H1 (cell line): ENCODE results near the gene TNFAIP1. TPM values are rescaled to one million over a fixed set of nuclear protein-coding genes. Genes with fewer than 3 reads are reported as not detected.

Experiments used
- CTCF ChIA-PET: fragments of 300-600 bp; sonication (Branson Sonifier 250); formaldehyde crosslinking; loops from one replicate; lab custom pipeline; 2021; ENCODE audit not compliant: partially characterized antibody; lab: Charles Lee
- POLR2A ChIA-PET: fragments of 300-600 bp; sonication (Branson Sonifier 250); formaldehyde crosslinking; loops from one replicate; lab custom pipeline; 2021; ENCODE audit warnings: inconsistent platforms; ENCODE audit not compliant: partially characterized antibody; lab: Charles Lee
- DNase-seq, 2 experiments: peaks; one replicate each; pipeline versions ENCODE4 v3.0.0 to v3.0.0-alpha.2; 2010 to 2022; ENCODE audit warnings: low spot score in 2 of 2, low read depth in 1 of 2, mixed read lengths in 1 of 2
- FAIRE-seq: peaks from 2 replicates; lab custom pipeline; 2011; peaks lifted over from hg19 to GRCh38; lab: Jason Lieb, UNC
- H2AFZ ChIP-seq: 2 replicates; pipeline ENCODE4 v1.8.1; 2012; ENCODE audit warnings: low read length, inconsistent platforms
- H2AK5ac ChIP-seq: 2 replicates; pipeline ENCODE4 v1.6.1; 2013; ENCODE audit warnings: low read depth, low read length
- H2BK120ac ChIP-seq: replicated peaks from 2 replicates; pipeline ENCODE3; 2013; ENCODE audit warnings: low read depth, low read length, inconsistent platforms
- H2BK12ac ChIP-seq: 2 replicates; pipeline ENCODE4 v1.6.1; 2013; ENCODE audit warnings: low read depth, low read length
- H2BK15ac ChIP-seq: 2 replicates; pipeline ENCODE4 v1.6.1; 2013; ENCODE audit warnings: low read length
- H2BK20ac ChIP-seq: 2 replicates; pipeline ENCODE4 v1.6.1; 2013; ENCODE audit warnings: low read length
- H2BK5ac ChIP-seq: 2 replicates; pipeline ENCODE4 v1.6.1; 2013; ENCODE audit warnings: low read depth, low read length
- H3K14ac ChIP-seq: 2 replicates; pipeline ENCODE4 v1.6.1; 2013; ENCODE audit warnings: inconsistent platforms; ENCODE audit not compliant: insufficient read length
- H3K18ac ChIP-seq: 2 replicates; pipeline ENCODE4 v1.6.1; 2013; ENCODE audit warnings: low read length; ENCODE audit errors: extremely low read depth
- H3K23ac ChIP-seq: 2 replicates; pipeline ENCODE4 v1.6.1; 2013; ENCODE audit warnings: inconsistent platforms; ENCODE audit not compliant: insufficient read length
- H3K23me2 ChIP-seq: 2 replicates; pipeline ENCODE4 v1.6.1; 2013; ENCODE audit warnings: low read depth, low read length
- H3K27ac ChIP-seq: 2 replicates; pipeline ENCODE4 v1.6.1; 2011; ENCODE audit warnings: low read depth, low read length, inconsistent platforms
- H3K27me3 ChIP-seq, 4 experiments: replicated peaks in 1 of 4; 1 replicate in 1 of 4; 2 replicates in 3 of 4; pipeline versions ENCODE4 v1.6.1 to v1.8.1; 2011 to 2013; ENCODE audit warnings: low read length in 3 of 4, mild to moderate bottlenecking in 3 of 4, inconsistent platforms in 2 of 4, mixed read lengths in 2 of 4, moderate library complexity in 1 of 4; ENCODE audit not compliant: control insufficient read depth in 3 of 4, insufficient read depth in 3 of 4; ENCODE audit errors: extremely low read depth in 1 of 4
- H3K36me3 ChIP-seq, 4 experiments: 2 replicates each; pipeline versions ENCODE4 v1.6.1 to v1.8.1; 2011 to 2013; ENCODE audit warnings: mild to moderate bottlenecking in 4 of 4, low read length in 3 of 4, moderate library complexity in 2 of 4, control low read depth in 1 of 4, inconsistent platforms in 1 of 4; ENCODE audit not compliant: insufficient read depth in 4 of 4, control insufficient read depth in 2 of 4
- H3K4ac ChIP-seq: replicated peaks from 2 replicates; pipeline ENCODE3; 2013; ENCODE audit warnings: low read length, low read depth, mixed read lengths, inconsistent platforms; ENCODE audit not compliant: insufficient read length
- H3K4me1 ChIP-seq, 4 experiments: replicated peaks in 1 of 4; 1 replicate in 1 of 4; 2 replicates in 3 of 4; pipeline versions ENCODE4 v1.6.1 to v1.8.1; 2011 to 2013; ENCODE audit warnings: low read length in 3 of 4, inconsistent platforms in 2 of 4, mixed read lengths in 1 of 4; ENCODE audit not compliant: insufficient read depth in 4 of 4, control insufficient read depth in 3 of 4
- H3K4me2 ChIP-seq, 2 experiments: 2 replicates each; pipeline versions ENCODE4 v1.6.1 to v1.8.1; 2011 to 2013; ENCODE audit warnings: low read depth in 2 of 2, low read length in 2 of 2, control low read depth in 1 of 2, inconsistent platforms in 1 of 2, mild to moderate bottlenecking in 1 of 2; ENCODE audit not compliant: insufficient read depth in 1 of 2
- H3K4me3 ChIP-seq, 4 experiments: fragments of 200-600, 300-600 bp in 1 of 4; sonication (generic), shearing (Covaris generic), sonication (Bioruptor Twin) in 1 of 4; 2 replicates each; pipeline versions ENCODE4 v1.5.1 to v1.8.1; 2011 to 2016; ENCODE audit warnings: low read length in 4 of 4, low read depth in 3 of 4, control low read depth in 2 of 4, inconsistent platforms in 2 of 4, mild to moderate bottlenecking in 2 of 4, mixed read lengths in 1 of 4, moderate library complexity in 1 of 4; ENCODE audit not compliant: insufficient read depth in 2 of 4; ENCODE audit errors: extremely low read depth in 1 of 4
- H3K56ac ChIP-seq: replicated peaks from 2 replicates; pipeline ENCODE3; 2013; ENCODE audit warnings: low read depth, mild to moderate bottlenecking, mixed read lengths, low read length, inconsistent platforms; ENCODE audit not compliant: insufficient read length
- H3K79me1 ChIP-seq: 2 replicates; pipeline ENCODE4 v1.6.1; 2013; ENCODE audit warnings: low read depth, low read length, control low read depth
- H3K79me2 ChIP-seq, 2 experiments: 2 replicates each; pipeline versions ENCODE4 v1.6.1 to v1.8.1; 2012 to 2013; ENCODE audit warnings: low read length in 2 of 2, mild to moderate bottlenecking in 2 of 2, inconsistent platforms in 1 of 2; ENCODE audit not compliant: insufficient read depth in 2 of 2, control insufficient read depth in 1 of 2
- H3K9ac ChIP-seq, 4 experiments: replicated peaks in 1 of 4; 1 replicate in 1 of 4; 2 replicates in 3 of 4; pipeline versions ENCODE4 v1.6.1 to v1.8.1; 2011 to 2013; ENCODE audit warnings: low read depth in 3 of 4, low read length in 3 of 4, control low read depth in 2 of 4, mild to moderate bottlenecking in 2 of 4, moderate library complexity in 2 of 4, inconsistent platforms in 1 of 4; ENCODE audit errors: extremely low read depth in 1 of 4
- H3K9me3 ChIP-seq, 2 experiments: 2 replicates each; pipeline versions ENCODE4 v1.6.1 to v1.8.1; 2012 to 2013; ENCODE audit warnings: mild to moderate bottlenecking in 2 of 2, moderate library complexity in 2 of 2, control low read depth in 1 of 2, inconsistent platforms in 1 of 2, low read depth in 1 of 2, low read length in 1 of 2, mixed read lengths in 1 of 2; ENCODE audit not compliant: insufficient read depth in 2 of 2
- H4K20me1 ChIP-seq, 2 experiments: replicated peaks in 1 of 2; 2 replicates each; pipeline versions ENCODE3 to v1.8.1; 2011 to 2013; ENCODE audit warnings: inconsistent platforms in 2 of 2, low read length in 2 of 2, mild to moderate bottlenecking in 1 of 2; ENCODE audit not compliant: insufficient read depth in 2 of 2, control insufficient read depth in 1 of 2
- H4K5ac ChIP-seq: 2 replicates; pipeline ENCODE4 v1.6.1; 2013; ENCODE audit warnings: low read length, low read depth, mixed read lengths, inconsistent platforms; ENCODE audit not compliant: insufficient read length
- H4K8ac ChIP-seq: 2 replicates; pipeline ENCODE4 v1.8.0; 2013; ENCODE audit warnings: mild to moderate bottlenecking, moderate library complexity, low read length, inconsistent platforms; ENCODE audit not compliant: insufficient read depth; ENCODE audit errors: extremely low read depth
- H4K91ac ChIP-seq: replicated peaks from 2 replicates; pipeline ENCODE3; 2013; ENCODE audit warnings: low read length, mixed read lengths, inconsistent platforms; ENCODE audit not compliant: insufficient read length
- ASH2L ChIP-seq: fragments of 200-600, 300-600 bp; sonication (generic); IDR thresholded peaks from one replicate; pipeline ENCODE4 v1.7.1; 2017; ENCODE audit warnings: low read length
- BRCA1 ChIP-seq: IDR thresholded peaks from 2 replicates; pipeline ENCODE4 v1.6.1; 2012; ENCODE audit warnings: low read depth, low read length, improper control_type of control experiment
- CHD2 ChIP-seq: IDR thresholded peaks from 2 replicates; pipeline ENCODE4 v1.6.1; 2012; ENCODE audit warnings: low read length, improper control_type of control experiment
- CTBP2 ChIP-seq: IDR thresholded peaks from 2 replicates; pipeline ENCODE4 v1.7.0; 2011; ENCODE audit warnings: borderline replicate concordance, mild to moderate bottlenecking, moderate library complexity, mixed read lengths, low read length; ENCODE audit not compliant: insufficient read depth, insufficient read length
- GTF2F1 ChIP-seq: IDR thresholded peaks from 2 replicates; pipeline ENCODE4 v1.6.1; 2012; ENCODE audit warnings: low read depth, low read length, improper control_type of control experiment, borderline replicate concordance
- JUND ChIP-seq: IDR thresholded peaks from 2 replicates; pipeline ENCODE4 v1.6.1; 2011; ENCODE audit warnings: mild to moderate bottlenecking, improper control_type of control experiment, low read length
- KDM5A ChIP-seq: fragments of 200-600 bp; IDR thresholded peaks from 2 replicates; pipeline ENCODE4 v1.7.1; 2012; ENCODE audit warnings: mild to moderate bottlenecking, low read length, inconsistent platforms, mixed read lengths
- NANOG ChIP-seq: IDR thresholded peaks from 2 replicates; pipeline ENCODE4 v1.6.1; 2011; ENCODE audit warnings: low read length, low read depth, mild to moderate bottlenecking, inconsistent platforms; ENCODE audit not compliant: insufficient read depth, poor library complexity, severe bottlenecking
- RBBP5 ChIP-seq: IDR thresholded peaks from 2 replicates; pipeline ENCODE4 v1.7.1; 2012; ENCODE audit warnings: low read depth, mild to moderate bottlenecking, inconsistent platforms, low read length, moderate library complexity, borderline replicate concordance
- RNF2 ChIP-seq: fragments of 200-900, 300-1000 bp; sonication (generic); IDR thresholded peaks from 2 replicates; pipeline ENCODE4 v1.7.1; 2016; ENCODE audit warnings: borderline replicate concordance, low read depth, mild to moderate bottlenecking, antibody characterized with exemption, low read length; ENCODE audit not compliant: poor library complexity, severe bottlenecking; ENCODE audit errors: missing control alignments
- SAP30 ChIP-seq: fragments of 300-600 bp; sonication (generic); IDR thresholded peaks from 2 replicates; pipeline ENCODE4 v1.7.1; 2012; ENCODE audit warnings: low read length, moderate library complexity, mild to moderate bottlenecking, inconsistent platforms; ENCODE audit not compliant: insufficient read depth, insufficient replicate concordance
- SP2 ChIP-seq: IDR thresholded peaks from 2 replicates; pipeline ENCODE4 v1.6.1; 2012; ENCODE audit warnings: mild to moderate bottlenecking, low read length, inconsistent platforms
- YY1 ChIP-seq: IDR thresholded peaks from 2 replicates; pipeline ENCODE4 v1.6.1; 2011; ENCODE audit warnings: low read depth, mild to moderate bottlenecking, low read length
- WGBS, 2 experiments: shearing (Covaris generic) in 1 of 2; methylation state at CpG; one replicate each; pipeline versions ENCODE4 v1.1.6 to v1.1.7; 2013 to 2015; ENCODE audit warnings: low lambda C conversion rate in 2 of 2, mixed read lengths in 2 of 2, inconsistent platforms in 1 of 2, low coverage in 1 of 2, missing lambda C conversion rate in 1 of 2; ENCODE audit not compliant: insufficient replicate concordance in 2 of 2, insufficient coverage in 1 of 2, insufficient read length in 1 of 2; ENCODE audit errors: extremely low coverage in 1 of 2, missing lambda C conversion rate in 1 of 2; 5-methylcytosine and 5-hydroxymethylcytosine counted together
- polyA plus RNA-seq, 7 experiments: library from polyadenylated mRNA; depleted of rRNA in 3 of 7; stranded (reverse) in 5 of 7; unstranded in 2 of 7; fragments of >200 nt in 5 of 7; fragments of 200-250 nt in 2 of 7; gene quantifications; 1 replicate in 5 of 7; 2 replicates in 1 of 7; 4 replicates in 1 of 7; pipeline versions ENCODE4 v1.2.1 to v1.2.3, GENCODE V29; 2011 to 2013; ENCODE audit warnings: missing spikeins in 2 of 7, mixed read lengths in 2 of 7
- total RNA-seq: library from RNA; stranded (reverse); fragmentation: NEBNext Ultra II Directional; extraction: Animal tissue kit (Norgen Biotek cat#: 25700); gene quantifications from 2 replicates; pipeline ENCODE4 v1.2.1, GENCODE V29; 2021

Gene TNFAIP1
- total and polyA plus RNA-seq, 2 of the 8 experiments (the other 6 are each of a cell fraction or from before 2014, with no cell fraction given): 16.9 to 19.5 TPM

DNA sequence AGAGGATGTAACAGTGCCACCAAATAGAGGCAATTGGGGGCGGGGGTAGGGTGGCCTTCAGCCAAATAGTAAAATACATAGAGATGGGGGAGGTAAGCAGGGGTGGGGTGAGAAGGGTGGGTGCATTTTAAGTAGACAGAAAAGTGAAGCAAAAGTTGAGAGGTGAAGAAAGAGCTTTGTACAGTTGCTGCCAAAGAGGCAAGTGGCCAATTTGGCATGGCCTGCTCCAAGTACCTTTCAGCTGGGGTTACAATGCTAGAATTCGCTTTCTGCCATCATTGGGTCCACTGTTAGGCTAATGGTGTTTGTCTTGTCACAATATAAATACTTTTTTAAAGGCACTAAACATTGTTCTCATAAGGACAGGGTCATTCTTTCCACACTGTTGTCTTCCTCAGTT is 21.7 kb upstream of the TNFAIP1 start:
- Histone ChIP-seq H2AFZ (no peak overlapping the region), H2BK12ac (no peak overlapping the region), H4K8ac (no peak overlapping the region), H3K27me3 (peaks cover 0 to 3% (median 0%) of the 10 kb centered on the region in 4 experiments; a peak in 1 of 7 replicates), H4K5ac (no peak overlapping the region), H2AK5ac (no peak overlapping the region), H3K56ac (no peak overlapping the region), H3K36me3 (no peaks in the 10 kb centered on the region), H3K18ac (no peak overlapping the region), H4K91ac (no peak overlapping the region), H3K23ac (no peak overlapping the region), H3K4me3 (no peak overlapping the region), H2BK5ac (no peak overlapping the region), H2BK120ac (no peak overlapping the region), H3K79me1 (no peaks in the 10 kb centered on the region), H3K79me2 (no peaks in the 10 kb centered on the region), H3K27ac (no peak overlapping the region), H3K9me3 (no peaks in the 10 kb centered on the region), H3K14ac (no peak overlapping the region), H3K4ac (no peak overlapping the region), H2BK15ac (no peak overlapping the region), H3K23me2 (peaks cover 9% of the 10 kb centered on the region), H3K4me1 (peaks cover 0 to 19% (median 13%) of the 10 kb centered on the region in 4 experiments; a peak in 6 of 7 replicates), H2BK20ac (no peak overlapping the region), H3K9ac (no peak overlapping the region), H3K4me2 (no peak overlapping the region), H4K20me1 (no peaks in the 10 kb centered on the region)
- no peak for DNase-seq
- 73% methylated on average over 2 of the region's 2 CpGs; no CpG with 5 or more reads in 1 of the 2 experiments for WGBS, 2 experiments
- no peak for TF ChIP-seq NANOG
- TF ChIP-seq RNF2: no peak
- no peak for TF ChIP-seq KDM5A
- no peak for TF ChIP-seq CHD2
- TF ChIP-seq CTBP2: no peak
- TF ChIP-seq SP2: no peak
- no peak for TF ChIP-seq RBBP5
- TF ChIP-seq ASH2L: no peak
- TF ChIP-seq JUND: no peak
- no peak for TF ChIP-seq BRCA1
- TF ChIP-seq GTF2F1: no peak
- TF ChIP-seq YY1: no peak
- TF ChIP-seq SAP30: no peak
- ChIA-PET POLR2A (interaction anchor here (1.7 to 2.5 kb wide), 2 partner anchors 11 to 87 kb away, joined by 5 to 6 read pairs; no protein-coding TSS in a partner anchor), CTCF (interaction anchor here (1.4 to 1.6 kb wide), 2 partner anchors 8 to 33 kb away, joined by 3 read pairs; no protein-coding TSS in a partner anchor)
- no peak for FAIRE-seq
